SK-N-SH (cell line): ENCODE results near the gene ARHGAP45.

Source experiments
- MXI1 ChIP-seq: IDR thresholded peaks from 2 replicates; pipeline ENCODE4 v1.6.1; 2012; ENCODE audit warnings: mild to moderate bottlenecking, low read depth, low read length, improper control_type of control experiment
- SIN3A ChIP-seq: IDR thresholded peaks from 2 replicates; pipeline ENCODE4 v1.6.1; 2012; ENCODE audit warnings: low read depth, mild to moderate bottlenecking, low read length, moderate library complexity, borderline replicate concordance
- TAF1 ChIP-seq: IDR thresholded peaks from 2 replicates; pipeline ENCODE4 v1.6.1; 2012; ENCODE audit warnings: low read depth, mild to moderate bottlenecking, low read length, moderate library complexity, borderline replicate concordance
- TEAD4 ChIP-seq: IDR thresholded peaks from 2 replicates; pipeline ENCODE4 v1.4.0; 2012; ENCODE audit warnings: mild to moderate bottlenecking, borderline replicate concordance; ENCODE audit not compliant: insufficient read depth
- YY1 ChIP-seq: IDR thresholded peaks from 2 replicates; pipeline ENCODE4 v1.4.0; 2012; ENCODE audit warnings: low read depth, mild to moderate bottlenecking
- TF ChIP-seq, protein P1 (sequence below): fragments of 150-350 bp; IDR thresholded peaks from 2 replicates; pipeline ENCODE4 v1.6.1; 2017; ENCODE audit warnings: antibody characterized with exemption, low read length, low read depth, borderline replicate concordance
- TF ChIP-seq, protein P2 (sequence below): fragments of 200-600 bp; sonication (generic); IDR thresholded peaks from 2 replicates; pipeline ENCODE4 v1.6.1; 2017; ENCODE audit warnings: antibody characterized with exemption, mild to moderate bottlenecking, moderate library complexity

DNA sequence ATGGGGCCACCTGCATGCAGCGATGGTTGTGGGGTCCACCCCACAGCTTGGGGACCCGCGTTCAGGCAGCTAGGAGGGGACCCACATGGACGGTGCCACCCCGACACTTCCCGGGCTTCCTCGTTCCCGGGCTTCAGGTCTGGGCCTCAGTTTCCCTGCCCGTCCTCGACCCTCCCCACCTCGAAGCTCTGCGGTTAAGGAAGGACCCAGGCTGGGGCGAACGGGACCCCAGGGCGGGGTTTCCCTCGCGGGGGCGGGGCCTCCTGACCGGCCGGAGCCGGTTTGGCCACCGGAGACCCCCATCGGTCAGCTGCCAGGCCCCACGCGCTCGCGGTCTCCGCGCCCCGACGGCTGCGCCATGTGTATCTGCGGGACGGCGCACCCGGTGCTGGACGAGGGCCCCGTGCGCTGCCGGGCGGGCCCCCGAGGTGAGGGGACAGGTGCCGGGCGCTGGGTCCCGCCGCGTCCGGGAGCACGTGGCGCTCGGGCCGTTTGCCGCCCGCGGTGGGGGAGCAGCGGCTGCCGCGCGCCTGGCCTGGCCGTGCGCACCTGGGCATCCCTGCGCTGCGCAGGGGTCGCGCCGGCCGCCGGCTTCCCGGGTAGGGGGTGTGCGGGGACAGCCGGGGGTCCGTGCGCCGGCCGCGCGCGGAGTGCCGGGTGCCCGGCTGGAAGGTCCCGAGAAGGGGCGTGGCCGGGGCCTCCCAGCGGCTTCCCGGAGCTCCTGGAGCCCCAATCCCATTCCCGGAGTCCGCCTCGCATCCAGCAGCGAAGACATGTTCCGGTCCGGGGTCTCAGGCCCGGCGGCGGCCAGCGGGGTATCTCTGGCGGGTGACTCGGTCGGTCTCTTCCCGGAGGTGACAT is 4.2 kb downstream of the ARHGAP45 start:
- TF ChIP-seq YY1 (no peak), TAF1 (no peak), TEAD4 (no peak), MXI1 (no peak), SIN3A (no peak)
- TF ChIP-seq, protein P1, sequence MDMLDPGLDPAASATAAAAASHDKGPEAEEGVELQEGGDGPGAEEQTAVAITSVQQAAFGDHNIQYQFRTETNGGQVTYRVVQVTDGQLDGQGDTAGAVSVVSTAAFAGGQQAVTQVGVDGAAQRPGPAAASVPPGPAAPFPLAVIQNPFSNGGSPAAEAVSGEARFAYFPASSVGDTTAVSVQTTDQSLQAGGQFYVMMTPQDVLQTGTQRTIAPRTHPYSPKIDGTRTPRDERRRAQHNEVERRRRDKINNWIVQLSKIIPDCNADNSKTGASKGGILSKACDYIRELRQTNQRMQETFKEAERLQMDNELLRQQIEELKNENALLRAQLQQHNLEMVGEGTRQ = no peak
- TF ChIP-seq, protein P2, sequence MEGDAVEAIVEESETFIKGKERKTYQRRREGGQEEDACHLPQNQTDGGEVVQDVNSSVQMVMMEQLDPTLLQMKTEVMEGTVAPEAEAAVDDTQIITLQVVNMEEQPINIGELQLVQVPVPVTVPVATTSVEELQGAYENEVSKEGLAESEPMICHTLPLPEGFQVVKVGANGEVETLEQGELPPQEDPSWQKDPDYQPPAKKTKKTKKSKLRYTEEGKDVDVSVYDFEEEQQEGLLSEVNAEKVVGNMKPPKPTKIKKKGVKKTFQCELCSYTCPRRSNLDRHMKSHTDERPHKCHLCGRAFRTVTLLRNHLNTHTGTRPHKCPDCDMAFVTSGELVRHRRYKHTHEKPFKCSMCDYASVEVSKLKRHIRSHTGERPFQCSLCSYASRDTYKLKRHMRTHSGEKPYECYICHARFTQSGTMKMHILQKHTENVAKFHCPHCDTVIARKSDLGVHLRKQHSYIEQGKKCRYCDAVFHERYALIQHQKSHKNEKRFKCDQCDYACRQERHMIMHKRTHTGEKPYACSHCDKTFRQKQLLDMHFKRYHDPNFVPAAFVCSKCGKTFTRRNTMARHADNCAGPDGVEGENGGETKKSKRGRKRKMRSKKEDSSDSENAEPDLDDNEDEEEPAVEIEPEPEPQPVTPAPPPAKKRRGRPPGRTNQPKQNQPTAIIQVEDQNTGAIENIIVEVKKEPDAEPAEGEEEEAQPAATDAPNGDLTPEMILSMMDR = no peak
